ENCODE data around the gene MACROD2.

DNA sequence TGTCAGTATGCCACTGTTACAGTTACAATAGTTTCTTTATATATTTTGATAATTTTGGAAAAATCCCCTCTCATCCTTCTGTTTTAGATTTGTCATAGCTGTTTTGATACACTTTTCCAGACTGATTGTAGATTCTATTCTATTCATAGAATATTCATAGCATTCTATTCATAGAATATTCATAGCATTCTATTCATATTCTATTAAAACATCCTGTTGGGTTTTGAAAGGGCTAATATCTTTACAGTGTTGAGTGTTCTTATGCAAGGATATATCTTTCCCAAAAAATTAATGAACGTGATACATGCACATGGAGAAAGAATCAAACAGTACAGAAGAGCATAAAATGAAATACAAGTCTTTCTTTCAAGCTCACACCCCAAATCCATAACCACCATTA, 38.0 kb downstream of the MACROD2 start:
- TF ChIP-seq, protein P1, sequence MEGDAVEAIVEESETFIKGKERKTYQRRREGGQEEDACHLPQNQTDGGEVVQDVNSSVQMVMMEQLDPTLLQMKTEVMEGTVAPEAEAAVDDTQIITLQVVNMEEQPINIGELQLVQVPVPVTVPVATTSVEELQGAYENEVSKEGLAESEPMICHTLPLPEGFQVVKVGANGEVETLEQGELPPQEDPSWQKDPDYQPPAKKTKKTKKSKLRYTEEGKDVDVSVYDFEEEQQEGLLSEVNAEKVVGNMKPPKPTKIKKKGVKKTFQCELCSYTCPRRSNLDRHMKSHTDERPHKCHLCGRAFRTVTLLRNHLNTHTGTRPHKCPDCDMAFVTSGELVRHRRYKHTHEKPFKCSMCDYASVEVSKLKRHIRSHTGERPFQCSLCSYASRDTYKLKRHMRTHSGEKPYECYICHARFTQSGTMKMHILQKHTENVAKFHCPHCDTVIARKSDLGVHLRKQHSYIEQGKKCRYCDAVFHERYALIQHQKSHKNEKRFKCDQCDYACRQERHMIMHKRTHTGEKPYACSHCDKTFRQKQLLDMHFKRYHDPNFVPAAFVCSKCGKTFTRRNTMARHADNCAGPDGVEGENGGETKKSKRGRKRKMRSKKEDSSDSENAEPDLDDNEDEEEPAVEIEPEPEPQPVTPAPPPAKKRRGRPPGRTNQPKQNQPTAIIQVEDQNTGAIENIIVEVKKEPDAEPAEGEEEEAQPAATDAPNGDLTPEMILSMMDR (conservative IDR thresholded peaks at IDR 0.05): no peak
- no peak for TF ChIP-seq ZFX (IDR thresholded peaks at IDR 0.05)
